Occipital lobe (tissue), 2 donors: ENCODE results near the gene LRCH4. TPM values are rescaled to one million over a fixed set of nuclear protein-coding genes. Genes with fewer than 3 reads are reported as not detected.
A peak's percentile ranks its signal among the peaks of the same experiment; 100 is the strongest.

Source experiments
- DNase-seq: peaks from one replicate; lab custom pipeline; 2025; lab: John Stamatoyannopoulos, UW
- total RNA-seq: library from RNA; depleted of rRNA; stranded (reverse); fragments of >200 nt; gene quantifications from one replicate; pipeline ENCODE4 v1.2.3, GENCODE V29; 2014

The LRCH4 gene, protein sequence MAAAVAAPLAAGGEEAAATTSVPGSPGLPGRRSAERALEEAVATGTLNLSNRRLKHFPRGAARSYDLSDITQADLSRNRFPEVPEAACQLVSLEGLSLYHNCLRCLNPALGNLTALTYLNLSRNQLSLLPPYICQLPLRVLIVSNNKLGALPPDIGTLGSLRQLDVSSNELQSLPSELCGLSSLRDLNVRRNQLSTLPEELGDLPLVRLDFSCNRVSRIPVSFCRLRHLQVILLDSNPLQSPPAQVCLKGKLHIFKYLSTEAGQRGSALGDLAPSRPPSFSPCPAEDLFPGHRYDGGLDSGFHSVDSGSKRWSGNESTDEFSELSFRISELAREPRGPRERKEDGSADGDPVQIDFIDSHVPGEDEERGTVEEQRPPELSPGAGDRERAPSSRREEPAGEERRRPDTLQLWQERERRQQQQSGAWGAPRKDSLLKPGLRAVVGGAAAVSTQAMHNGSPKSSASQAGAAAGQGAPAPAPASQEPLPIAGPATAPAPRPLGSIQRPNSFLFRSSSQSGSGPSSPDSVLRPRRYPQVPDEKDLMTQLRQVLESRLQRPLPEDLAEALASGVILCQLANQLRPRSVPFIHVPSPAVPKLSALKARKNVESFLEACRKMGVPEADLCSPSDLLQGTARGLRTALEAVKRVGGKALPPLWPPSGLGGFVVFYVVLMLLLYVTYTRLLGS
- 6.4 TPM for total RNA-seq

DNA sequence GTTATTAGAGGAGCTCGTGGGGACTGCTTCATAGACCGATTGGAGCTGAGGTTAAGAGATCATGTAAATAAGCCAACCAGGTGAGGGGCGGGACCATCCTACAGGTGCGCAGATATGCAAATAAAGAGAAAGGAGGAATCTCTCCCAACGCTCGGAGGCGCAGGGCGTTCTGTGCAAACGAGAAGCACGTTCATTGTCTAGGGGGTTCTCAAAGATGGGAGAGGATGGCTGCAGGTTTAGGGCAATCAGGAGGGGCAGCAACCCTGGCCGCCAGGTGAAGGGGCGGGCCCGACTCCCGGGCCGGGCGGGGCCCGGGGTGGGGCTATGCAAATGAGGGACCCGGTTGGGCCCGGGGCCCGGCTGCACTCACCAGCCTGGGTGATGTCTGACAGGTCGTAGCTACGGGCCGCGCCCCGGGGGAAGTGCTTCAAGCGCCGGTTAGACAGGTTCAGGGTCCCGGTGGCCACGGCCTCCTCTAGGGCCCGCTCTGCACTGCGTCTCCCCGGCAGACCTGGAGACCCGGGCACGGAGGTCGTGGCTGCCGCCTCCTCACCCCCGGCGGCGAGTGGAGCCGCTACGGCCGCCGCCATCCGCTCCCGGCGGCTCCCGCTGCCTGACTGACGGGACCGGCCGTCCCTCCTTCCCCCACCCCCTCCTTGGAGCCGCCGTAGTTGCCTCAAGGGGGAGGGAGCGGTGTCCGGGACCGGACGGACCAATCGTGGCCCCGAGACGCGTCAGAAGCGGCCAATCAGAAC lies at the start of gene LRCH4:
Gene LRCH4, minus strand, starts transcription at position 619 of the 755 bp plus-strand sequence. Its CDS starts 29 bp downstream, at position 590.
- DNase-seq, result no peak

DNA sequence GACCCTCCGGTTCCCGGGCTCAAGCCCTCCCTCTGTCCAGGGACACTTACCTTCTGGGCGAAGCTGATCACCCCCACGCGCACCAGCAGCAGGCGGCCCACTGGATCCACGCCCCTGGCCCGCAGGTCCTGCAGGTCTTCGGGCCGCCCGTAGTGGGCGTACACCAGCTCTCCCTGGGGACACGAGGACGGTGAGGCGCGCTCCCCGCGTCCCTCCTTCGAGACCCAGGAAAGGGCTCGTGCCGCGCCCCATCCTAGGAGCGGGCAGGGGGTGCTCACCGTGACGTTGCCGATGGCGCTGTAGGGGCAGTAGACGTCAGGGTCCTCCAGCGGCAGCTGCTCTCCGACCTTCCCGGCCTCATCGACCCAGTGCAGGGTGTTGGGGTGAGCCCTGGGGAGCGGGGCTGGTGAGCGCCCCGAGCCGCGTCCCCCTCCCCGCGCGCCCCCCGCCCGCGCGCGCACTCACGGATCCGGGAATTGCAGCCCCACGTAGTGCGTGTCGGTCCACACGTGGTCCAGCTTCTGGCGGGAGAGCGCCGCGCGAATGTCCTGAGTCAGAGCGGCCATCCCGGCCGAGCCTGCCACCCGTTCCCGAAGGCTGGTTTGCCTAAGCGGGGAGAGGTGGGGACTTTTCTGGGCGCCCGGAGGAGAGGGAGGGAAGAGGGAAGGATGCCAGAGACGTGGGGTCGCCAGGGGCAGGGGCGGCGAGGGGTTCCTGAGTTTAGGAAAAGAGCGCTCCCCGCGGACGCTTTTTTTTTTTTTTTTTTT lies 47.2 kb upstream of the LRCH4 start:
- DNase-seq, result no peak

DNA sequence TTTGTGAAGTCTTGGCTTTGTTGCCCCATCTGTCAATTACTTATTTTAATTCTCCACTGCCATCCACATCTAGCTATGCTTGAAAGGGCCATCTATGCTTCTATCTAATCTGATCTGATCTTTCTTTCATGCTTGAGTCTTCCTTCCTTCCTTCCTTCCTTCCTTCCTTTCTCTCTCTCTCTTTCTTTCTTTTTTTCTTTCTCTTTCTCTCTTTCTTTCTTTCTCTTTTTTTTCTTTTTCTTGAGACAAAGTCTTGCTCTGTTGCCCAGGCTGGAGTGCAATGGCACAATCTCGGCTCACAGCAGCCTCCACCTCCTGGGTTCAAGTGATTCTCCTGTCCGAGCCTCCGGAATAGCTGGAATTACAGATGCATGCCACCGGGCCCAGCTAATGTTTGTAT lies 44.1 kb upstream of the LRCH4 start:
- DNase-seq, result no peak

DNA sequence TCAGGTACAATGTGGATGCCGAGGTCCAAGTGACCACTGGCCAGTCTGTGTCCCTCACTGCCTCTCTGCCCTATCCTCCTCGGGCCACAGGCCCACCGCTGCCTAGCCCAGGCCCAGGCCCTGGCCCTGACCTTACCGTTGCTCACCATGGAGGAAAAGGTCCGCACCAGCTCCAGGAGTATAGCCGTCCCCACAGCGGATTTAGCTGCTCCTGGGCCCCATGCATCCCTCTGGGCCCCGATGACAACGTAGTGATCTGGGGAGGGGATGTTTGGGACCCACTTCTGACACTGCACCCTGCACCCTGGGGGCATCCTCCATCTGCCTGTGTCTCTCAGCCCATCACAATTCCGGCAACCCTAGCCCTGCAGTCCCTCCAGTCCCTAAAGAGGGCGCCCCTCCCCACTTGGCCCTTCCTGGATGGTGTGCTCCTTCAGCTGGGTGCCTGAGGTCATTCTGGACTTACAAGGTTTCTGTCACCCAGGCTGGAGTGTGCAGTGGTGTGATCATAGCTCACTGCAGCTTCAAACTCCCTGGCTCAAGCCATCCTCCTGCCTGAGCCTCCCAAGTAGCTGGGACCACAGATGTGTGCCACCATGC lies 43.3 kb upstream of the LRCH4 start:
- no peak for DNase-seq

DNA sequence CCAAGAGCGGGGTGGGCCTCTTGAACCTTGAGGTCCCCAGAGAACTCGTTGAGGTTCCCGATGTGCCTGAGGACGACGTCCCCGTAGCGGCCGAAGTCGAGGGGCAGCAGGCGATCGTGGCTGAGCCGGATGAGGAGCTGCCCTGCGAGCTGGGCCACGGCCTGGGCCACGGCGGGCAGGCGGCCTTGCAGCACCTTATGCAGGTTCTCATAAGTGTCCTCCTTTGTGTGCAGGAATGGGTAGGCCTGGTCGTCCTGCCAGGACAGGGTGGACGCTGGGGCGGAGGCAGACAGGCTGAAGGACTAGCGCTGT lies 41.3 kb upstream of the LRCH4 start:
- DNase-seq, result no peak

DNA sequence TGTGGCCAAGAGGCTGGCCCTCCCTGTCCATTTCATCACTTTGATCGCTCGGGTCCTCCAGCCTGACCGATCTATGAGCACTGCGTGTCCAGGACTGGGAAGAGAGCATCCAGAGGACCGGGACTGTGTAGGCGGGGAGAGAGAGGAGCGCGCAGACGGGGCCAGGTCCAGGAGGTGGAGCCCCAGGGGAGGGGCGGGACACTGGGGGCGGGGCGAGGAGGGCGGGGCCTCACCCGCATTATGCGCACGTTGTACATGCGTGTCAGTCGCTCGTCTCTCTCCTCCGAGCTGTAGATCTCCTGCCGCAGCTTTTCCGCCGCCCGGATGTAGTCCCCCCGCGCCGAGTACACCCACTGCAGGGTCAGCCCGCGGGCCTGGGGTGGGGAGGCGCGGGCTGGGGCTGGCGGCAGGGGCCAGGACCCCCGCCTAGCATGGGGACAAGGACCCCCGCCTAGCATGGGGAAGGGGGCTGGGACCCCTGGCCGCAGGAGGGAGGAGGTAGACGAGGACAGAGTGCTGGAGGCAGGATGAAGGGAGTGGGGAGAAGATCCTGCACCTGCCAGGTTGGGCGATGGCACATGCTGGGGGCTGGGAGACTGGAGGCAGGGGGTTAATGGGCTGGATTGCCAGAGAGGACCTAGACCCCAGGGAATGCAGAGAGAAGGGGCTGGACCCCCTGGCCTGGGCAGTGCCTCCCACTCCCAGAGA lies 40.8 kb upstream of the LRCH4 start:
- DNase-seq, result peak; percentile 75

DNA sequence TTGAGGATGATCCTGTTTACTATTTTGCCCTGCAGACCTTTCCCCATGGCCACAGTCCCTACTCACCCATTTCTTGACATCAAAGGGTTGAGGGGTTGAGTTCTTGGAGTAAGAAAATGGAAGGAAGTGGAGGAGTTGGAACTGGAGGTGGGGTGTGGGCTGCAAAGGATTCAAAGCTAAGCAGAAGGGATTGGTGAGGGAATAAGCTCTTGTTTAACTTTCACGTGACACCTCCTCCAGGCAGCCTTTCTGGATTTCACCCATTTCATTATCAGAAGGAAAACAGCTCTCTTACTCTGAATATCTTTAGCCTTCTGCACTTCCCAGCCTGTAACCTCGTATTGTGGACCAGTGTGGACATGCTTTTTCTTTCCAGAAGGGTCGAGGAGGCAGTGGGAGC lies 40.1 kb upstream of the LRCH4 start:
- DNase-seq, result no peak

DNA sequence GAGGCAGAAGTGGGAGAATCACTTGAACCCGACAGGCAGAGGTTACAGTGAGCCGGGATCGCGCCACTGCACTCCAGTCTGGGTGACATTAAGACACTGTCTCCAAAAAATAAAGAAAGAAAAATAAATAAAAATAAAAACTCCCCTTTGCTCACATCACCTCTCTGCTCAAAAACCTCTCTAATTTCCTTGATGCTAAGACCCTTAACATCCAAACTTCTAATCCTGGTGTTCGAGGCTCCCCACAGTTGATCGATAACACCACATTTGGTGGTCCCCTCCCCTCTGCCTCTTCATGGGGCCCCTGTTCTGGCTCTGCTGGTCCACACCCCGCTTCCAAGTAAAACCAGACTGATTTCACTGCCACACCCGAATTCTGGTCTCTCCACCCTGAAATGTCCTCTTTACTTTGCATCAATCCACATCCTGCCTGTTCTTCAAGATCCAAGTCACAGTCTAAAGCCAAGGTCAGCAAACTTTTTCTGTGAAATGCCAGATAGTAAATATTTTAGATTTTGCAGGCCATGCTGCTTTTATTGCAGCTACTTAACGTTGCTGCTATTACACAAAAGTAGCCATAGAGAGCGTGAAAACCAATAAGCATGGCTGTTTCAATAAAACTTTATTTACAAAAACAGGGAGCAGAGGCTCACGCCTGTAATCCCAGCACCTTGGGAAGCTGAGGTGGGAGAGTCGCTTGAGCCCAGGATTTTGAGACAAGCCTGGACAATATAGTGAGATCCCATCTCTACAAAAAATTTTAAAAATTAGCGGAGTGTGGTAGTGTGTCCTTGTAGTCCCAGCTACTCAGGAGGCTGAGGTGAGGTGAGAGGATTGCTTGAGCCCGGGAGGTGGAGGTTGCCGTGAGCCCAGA lies 38.3 kb upstream of the LRCH4 start:
- DNase-seq, result no peak

DNA sequence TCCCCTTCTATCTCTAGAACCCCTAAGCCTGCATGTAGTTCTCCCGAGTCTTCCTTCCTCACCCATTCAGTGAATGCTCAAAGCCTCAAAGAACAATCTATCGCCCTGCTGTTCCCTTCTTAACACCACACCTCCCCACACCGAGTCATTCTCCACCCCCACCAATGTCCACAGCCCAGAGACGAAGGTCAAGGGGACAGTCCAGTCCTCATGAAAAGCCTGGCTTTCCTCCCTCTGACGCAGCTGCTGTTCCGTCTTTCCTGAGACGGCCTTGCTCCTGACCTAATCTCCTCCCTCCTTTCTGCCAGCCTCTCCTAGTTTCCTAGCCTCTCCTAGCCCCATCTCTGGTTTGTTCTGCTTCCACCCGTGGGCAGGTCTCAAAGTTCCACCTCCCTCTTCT lies 35.6 kb upstream of the LRCH4 start:
- DNase-seq, result no peak

DNA sequence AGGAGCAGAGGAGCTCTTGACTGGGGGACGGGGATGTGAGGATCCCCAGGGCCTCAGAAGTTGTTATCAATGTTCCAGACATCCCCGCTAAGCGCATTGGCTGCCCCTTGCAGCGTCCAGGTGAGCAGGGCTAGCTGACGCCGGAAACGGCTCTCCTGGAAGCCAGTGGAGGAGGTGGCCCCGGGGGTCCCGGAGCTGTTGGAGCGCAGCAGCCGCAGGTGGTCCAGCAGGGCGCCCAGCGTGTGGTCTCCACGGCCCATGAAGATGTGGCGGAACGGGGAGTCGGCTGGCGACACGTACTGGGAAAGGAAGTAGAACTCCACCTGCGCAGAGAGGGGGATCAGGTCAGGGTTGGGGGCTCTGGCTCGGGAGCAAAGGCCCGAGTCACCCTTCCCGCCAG lies 34.9 kb upstream of the LRCH4 start:
- DNase-seq, result no peak

DNA sequence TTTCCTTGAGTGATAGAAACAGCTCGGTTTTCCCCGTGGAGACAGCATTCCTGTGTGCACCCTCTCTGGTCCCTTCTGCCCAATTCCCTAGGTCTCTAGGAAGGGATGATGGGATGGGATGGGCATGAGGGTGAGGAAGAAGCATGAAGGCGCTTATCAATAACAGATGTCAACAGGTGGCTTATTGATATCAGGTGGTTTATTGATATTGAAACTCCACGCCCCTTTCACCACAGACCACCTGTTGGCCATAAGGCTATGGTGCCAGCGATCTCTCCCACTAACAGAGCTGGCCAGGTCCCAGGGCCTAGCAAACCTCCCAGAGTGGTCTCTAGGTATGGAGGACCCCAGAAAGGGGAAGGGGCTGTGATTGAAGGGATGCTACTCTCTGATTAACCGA lies 34.3 kb upstream of the LRCH4 start:
- DNase-seq, result no peak

DNA sequence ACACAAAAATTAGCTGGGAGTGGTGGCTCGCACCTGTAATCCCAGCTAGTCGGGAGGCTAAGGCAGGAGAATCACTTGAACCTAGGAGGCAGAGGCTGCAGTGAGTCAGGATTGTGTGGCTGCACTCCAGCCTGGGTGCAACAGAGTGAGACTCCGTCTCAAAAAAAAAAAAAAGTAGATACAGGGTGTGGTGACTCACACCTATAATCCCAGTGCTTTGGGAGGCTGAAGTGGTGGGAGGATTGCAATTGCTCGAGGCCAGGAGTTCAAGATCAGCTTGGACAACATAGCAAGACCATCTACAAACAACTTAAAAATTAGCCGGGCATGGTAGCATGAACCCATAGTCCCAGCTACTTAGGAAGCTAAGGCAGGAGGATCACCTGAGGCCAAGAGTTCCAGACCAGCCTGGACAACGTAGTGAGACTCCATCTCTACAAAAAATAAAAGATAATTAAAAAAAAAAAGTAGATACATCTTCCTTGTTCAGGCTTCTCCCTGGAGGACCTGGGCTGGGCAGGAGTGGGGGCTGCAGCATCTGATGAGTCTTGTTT lies 28.5 kb upstream of the LRCH4 start:
- no peak for DNase-seq

DNA sequence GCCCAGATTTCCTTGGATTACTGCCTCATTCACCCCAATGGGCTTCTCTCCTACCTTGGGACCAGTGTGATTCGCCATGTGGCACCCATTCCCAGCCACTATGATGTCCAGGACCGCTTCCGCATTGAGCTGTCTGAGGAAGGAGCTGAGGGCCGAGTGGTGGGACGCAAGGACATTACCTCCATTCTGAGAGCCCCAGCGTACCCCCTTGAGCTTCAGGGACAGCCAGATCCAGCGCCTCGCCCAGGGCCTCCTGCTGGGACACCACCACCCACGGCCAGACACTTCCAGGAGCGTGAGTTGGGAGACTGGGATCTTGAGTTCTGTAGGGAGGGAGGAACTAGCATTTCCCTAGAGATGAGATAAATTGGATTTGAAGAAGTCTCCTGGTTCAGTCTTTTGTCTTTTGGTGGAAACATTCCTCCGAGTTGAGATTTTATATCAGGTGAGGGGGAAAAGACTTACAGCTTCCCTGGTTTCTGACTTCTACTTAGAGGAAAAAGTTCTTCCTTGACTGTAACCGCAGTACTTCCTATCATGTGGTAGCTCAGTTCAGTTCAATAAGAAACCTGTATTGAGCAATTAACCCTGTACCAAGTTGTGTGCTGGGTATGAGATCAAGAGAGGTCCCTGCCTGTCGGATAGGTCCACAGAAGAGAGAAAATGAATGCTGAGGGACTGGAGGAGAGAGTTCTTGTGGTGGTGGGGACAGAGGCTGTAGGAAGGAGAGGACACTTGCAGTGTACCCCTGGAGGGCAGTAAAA lies 27.7 kb upstream of the LRCH4 start:
- no peak for DNase-seq

DNA sequence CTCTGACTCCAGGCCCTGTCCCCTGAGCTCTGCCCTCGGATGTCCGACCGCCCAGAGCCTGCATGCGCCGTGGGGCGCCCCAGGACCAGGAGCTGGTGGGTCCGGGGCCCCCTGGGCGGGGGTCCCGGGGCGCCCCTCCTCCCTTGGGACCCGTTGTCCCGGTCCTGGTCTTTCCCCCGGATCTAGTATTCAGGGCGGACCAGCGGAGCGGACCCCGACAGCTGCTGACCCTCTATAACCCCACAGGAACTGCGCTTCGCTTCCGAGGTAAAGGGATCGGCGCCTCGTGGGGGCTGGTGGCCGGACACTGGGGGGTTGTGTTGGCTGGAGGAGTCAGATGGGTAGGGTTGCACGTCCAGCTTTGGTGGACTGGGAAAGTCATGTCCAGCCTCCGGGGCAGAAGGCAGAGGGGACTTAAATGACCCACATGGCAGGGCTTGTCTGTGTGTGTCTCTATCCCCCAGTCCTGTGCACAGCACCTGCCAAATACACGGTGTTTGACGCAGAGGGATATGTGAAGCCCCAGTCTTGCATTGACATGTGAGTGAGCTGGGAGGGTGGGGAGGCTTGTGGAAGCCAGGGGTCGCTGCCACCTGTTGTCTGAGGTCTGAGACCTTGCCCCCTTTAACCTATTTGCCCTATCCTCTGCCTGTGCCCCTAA lies 26.9 kb upstream of the LRCH4 start:
- DNase-seq, result no peak

DNA sequence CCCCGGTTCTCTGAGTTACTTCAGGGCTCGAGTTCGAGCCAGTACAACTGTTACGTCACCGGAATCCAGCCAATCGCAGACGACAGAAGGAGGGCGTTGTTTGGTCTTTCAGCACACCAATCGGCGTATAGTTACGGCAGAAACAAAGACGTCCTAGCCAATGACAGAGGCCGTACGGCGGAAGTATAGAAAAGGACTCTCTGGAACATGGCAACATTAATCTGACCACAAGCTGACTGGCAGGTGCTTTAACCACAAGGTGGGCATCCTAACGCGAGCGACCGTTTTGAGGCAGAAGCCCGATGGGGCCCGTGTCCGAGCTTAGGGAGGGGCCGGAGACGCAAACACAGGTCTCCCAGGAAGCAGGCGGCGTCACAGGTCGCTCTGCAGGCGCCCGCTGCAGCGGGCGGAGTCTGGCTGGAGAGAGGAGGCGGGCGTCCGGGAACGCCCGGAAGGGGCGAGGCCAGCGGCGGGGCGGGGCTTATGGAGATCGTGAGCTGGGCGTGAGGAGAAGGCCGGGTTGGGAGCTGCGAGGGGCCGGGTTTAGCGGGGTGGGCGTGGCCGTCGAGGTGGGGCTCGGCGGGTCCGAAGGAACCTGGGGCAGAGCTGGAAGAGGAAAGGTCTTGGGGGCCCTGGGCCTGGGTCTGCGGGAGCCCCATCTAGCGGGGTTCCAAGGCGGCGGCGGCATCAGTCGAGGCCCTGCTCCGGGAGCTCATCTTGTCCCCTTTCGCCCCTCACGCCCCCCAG lies 26.2 kb upstream of the LRCH4 start, which contains the start of gene MOSPD3:
Gene MOSPD3, plus strand, starts transcription at position 558 of the 747 bp plus-strand sequence. CDS start 252 bp downstream, outside the sequence.
- peak; percentile 97 for DNase-seq

DNA sequence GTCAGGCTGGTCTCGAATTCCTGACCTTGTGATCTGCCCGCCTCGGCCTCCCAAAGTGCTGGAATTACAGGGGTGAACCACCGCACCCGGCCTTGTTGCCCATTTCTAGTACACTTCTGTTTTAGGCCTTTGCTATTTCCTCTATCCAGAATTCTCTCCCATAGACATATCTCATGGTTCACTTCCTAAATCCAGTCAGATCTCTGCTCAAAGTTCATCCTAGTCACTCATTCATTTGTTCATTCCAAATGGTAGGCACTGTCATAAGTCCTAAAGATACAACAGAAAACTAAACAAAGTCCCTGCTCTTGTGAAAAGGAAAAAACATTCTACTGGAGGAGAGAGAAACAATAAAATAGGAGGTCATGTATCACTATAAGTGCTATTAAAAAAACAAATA lies 24.0 kb upstream of the LRCH4 start:
- no peak for DNase-seq

DNA sequence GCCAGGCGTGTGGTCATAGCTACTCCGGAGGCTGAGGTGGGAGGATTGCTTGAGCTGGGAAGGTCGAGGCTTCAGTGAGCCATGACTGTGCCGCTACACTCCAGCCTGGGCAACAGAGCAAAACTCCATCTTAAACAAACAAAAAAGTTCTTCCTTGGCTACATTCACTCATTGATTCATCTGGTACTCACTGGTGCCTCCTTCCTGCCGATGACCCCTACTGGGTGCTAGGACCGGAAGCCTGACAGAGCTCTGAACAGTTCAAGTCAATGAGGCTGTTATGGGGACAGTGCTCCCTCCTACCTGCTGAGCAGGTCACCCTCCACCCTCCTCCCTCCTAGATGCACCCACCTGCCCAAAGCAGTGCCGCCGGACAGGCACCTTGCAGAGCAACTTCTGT lies 21.2 kb upstream of the LRCH4 start:
- DNase-seq, result no peak
